Calu3 (cell line): ENCODE data around the gene IL20RB. TPM values are rescaled to one million over a fixed set of nuclear protein-coding genes. Genes with fewer than 3 reads are reported as not detected.

ENCODE experiments used
- BruUV-seq: library from RNA; stranded (reverse); fragments of 400-500 nt; replicated peaks from 2 replicates; lab custom pipeline; 2021; lab: Mats Ljungman, UMichigan
- CTCF ChIA-PET: fragments of 300-600 bp; sonication (Branson Sonifier 250); formaldehyde crosslinking; loops from one replicate; lab custom pipeline; 2022; ENCODE audit warnings: antibody characterized with exemption; lab: Charles Lee
- DNase-seq: peaks from one replicate; pipeline ENCODE4 v3.0.0; 2022
- H3K27ac Mint-ChIP-seq: one replicate; pipeline ENCODE4 v1.8.0; 2022; ENCODE audit warnings: mixed read lengths; ENCODE audit not compliant: unreplicated experiment
- H3K27me3 Mint-ChIP-seq: one replicate; pipeline ENCODE4 v1.8.0; 2022; ENCODE audit warnings: mixed read lengths; ENCODE audit not compliant: unreplicated experiment
- H3K36me3 Mint-ChIP-seq: one replicate; pipeline ENCODE4 v1.8.0; 2022; ENCODE audit warnings: mild to moderate bottlenecking, moderate library complexity, mixed read lengths; ENCODE audit not compliant: insufficient read depth, unreplicated experiment
- H3K4me1 Mint-ChIP-seq: one replicate; pipeline ENCODE4 v1.8.0; 2022; ENCODE audit warnings: mild to moderate bottlenecking, low read depth, mixed read lengths; ENCODE audit not compliant: unreplicated experiment
- H3K4me3 Mint-ChIP-seq: one replicate; pipeline ENCODE4 v1.8.0; 2022; ENCODE audit warnings: mild to moderate bottlenecking, low read depth, moderate library complexity, mixed read lengths; ENCODE audit not compliant: unreplicated experiment
- H3K9me3 Mint-ChIP-seq: one replicate; pipeline ENCODE4 v1.8.0; 2022; ENCODE audit warnings: low read depth, mixed read lengths; ENCODE audit not compliant: unreplicated experiment
- CTCF ChIP-seq: fragments of 200-600 bp; IDR thresholded peaks from one replicate; pipeline ENCODE4 v1.8.0; 2022; ENCODE audit warnings: antibody characterized with exemption; ENCODE audit not compliant: unreplicated experiment
- intact Hi-C: fragments of 100-400 bp; cut with micrococcal nuclease; formaldehyde crosslinking; loops from one replicate; pipeline ENCODE4 v1.10.0; 2022; ENCODE audit not compliant: unreplicated experiment
- total RNA-seq: library from RNA; stranded (reverse); gene quantifications from 2 replicates; pipeline ENCODE4 v1.2.3, GENCODE V29; 2022

IL20RB gene
- total RNA-seq, 1 experiment from 2014 or later, result 12.0 TPM

GRCh38 chr3:136943436-136943835 lies 14.3 kb upstream of the IL20RB start:
- peaks cover 17% of the 10 kb centered on the region for H3K36me3 Mint-ChIP-seq
- H3K27me3 Mint-ChIP-seq, result no peaks in the 10 kb centered on the region
- H3K9me3 Mint-ChIP-seq, result no peaks in the 10 kb centered on the region
- CTCF ChIA-PET, result interaction anchor here (1.7 kb wide), 1 partner anchor 10 kb away, joined by 5 read pairs; no protein-coding TSS in a partner anchor
- H3K4me1 Mint-ChIP-seq, result peaks cover 53% of the 10 kb centered on the region
- intact Hi-C loops, result no loop called here
- no TSS peak for BruUV-seq
- no peak for TF ChIP-seq CTCF
- no peak overlapping the region for H3K27ac Mint-ChIP-seq
- no peak for DNase-seq
- H3K4me3 Mint-ChIP-seq, result no peak overlapping the region

- H3K9me3 Mint-ChIP-seq, result no peaks in the 10 kb centered on the region
- intact Hi-C loops, result loop anchor here (5.0 kb wide), 1 partner anchor 400 kb away; no protein-coding TSS in a partner anchor
- DNase-seq, result no peak
- BruUV-seq, result no TSS peak
- peaks cover 35% of the 10 kb centered on the region for H3K4me1 Mint-ChIP-seq
- peaks cover 13% of the 10 kb centered on the region for H3K36me3 Mint-ChIP-seq
- no peak overlapping the region for H3K27ac Mint-ChIP-seq
- no peak for TF ChIP-seq CTCF
- no peak overlapping the region for H3K4me3 Mint-ChIP-seq
- CTCF ChIA-PET, result no interaction called here
- no peaks in the 10 kb centered on the region for H3K27me3 Mint-ChIP-seq
Measured at GRCh38 chr3:136946978-136947377, 10.8 kb upstream of the IL20RB start.

- H3K4me3 Mint-ChIP-seq, result no peak overlapping the region
- BruUV-seq, result no TSS peak
- H3K27me3 Mint-ChIP-seq, result no peaks in the 10 kb centered on the region
- peak overlapping the region; percentile 48 for H3K27ac Mint-ChIP-seq
- intact Hi-C loops, result loop anchor here (5.0 kb wide), 1 partner anchor 400 kb away; no protein-coding TSS in a partner anchor
- TF ChIP-seq CTCF, result no peak
- H3K9me3 Mint-ChIP-seq, result no peaks in the 10 kb centered on the region
- H3K36me3 Mint-ChIP-seq, result peaks cover 13% of the 10 kb centered on the region
- DNase-seq, result no peak
- CTCF ChIA-PET, result interaction anchor here (0.7 kb wide), 1 partner anchor 1312 kb away, joined by 4 read pairs; no protein-coding TSS in a partner anchor
- peaks cover 37% of the 10 kb centered on the region for H3K4me1 Mint-ChIP-seq
Measured at GRCh38 chr3:136947477-136947876, 10.3 kb upstream of the IL20RB start.

GRCh38 chr3:136949146-136949545 lies 8.6 kb upstream of the IL20RB start:
- no peak for DNase-seq
- H3K27ac Mint-ChIP-seq, result no peak overlapping the region
- H3K4me3 Mint-ChIP-seq, result no peak overlapping the region
- no peaks in the 10 kb centered on the region for H3K27me3 Mint-ChIP-seq
- no TSS peak for BruUV-seq
- CTCF ChIA-PET, result interaction anchor here (0.5 kb wide), 1 partner anchor 1045 kb away, joined by 3 read pairs; no protein-coding TSS in a partner anchor
- peaks cover 37% of the 10 kb centered on the region for H3K4me1 Mint-ChIP-seq
- H3K36me3 Mint-ChIP-seq, result peaks cover 13% of the 10 kb centered on the region
- H3K9me3 Mint-ChIP-seq, result no peaks in the 10 kb centered on the region
- intact Hi-C loops, result loop anchor here (1.0 to 5.0 kb wide), 2 partner anchors 64 to 402 kb away; no protein-coding TSS in a partner anchor
- no peak for TF ChIP-seq CTCF
